ENCODE measurements around the gene HDAC11.

DNA sequence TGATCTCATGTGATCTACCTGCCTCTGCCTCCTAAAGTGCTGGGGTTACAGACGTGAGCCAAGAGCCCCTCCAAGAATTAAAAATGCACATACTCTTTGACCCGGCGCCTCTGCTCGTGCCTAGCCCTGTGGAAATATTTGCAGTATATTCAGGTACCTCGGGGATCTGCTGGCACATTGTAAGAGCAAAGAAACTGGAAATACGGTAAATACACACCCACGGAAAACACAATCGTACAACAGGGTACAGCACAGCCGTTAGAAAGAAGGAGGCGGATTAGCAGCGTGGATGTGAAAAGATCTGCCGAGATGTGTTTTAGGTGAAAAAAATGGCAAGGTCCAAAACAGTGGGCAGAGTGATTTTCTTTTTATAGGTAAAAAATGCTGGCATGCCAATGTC is 6.1 kb upstream of the HDAC11 start:
- TF ChIP-seq, protein P1, sequence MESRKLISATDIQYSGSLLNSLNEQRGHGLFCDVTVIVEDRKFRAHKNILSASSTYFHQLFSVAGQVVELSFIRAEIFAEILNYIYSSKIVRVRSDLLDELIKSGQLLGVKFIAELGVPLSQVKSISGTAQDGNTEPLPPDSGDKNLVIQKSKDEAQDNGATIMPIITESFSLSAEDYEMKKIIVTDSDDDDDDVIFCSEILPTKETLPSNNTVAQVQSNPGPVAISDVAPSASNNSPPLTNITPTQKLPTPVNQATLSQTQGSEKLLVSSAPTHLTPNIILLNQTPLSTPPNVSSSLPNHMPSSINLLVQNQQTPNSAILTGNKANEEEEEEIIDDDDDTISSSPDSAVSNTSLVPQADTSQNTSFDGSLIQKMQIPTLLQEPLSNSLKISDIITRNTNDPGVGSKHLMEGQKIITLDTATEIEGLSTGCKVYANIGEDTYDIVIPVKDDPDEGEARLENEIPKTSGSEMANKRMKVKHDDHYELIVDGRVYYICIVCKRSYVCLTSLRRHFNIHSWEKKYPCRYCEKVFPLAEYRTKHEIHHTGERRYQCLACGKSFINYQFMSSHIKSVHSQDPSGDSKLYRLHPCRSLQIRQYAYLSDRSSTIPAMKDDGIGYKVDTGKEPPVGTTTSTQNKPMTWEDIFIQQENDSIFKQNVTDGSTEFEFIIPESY (CRISPR knock-in tag; IDR thresholded peaks at IDR 0.05) = no peak
- TF ChIP-seq SETDB1 (IDR thresholded peaks at IDR 0.05; ENCODE audit: low read length) (no peak), TRIM24 (IDR thresholded peaks at IDR 0.05) (no peak), HDAC2 (IDR thresholded peaks at IDR 0.05) (no peak), KHSRP (IDR thresholded peaks at IDR 0.05) (no peak), CHD1 (IDR thresholded peaks at IDR 0.05; ENCODE audit: low read length) (no peak), ZNF589 (CRISPR knock-in tag; IDR thresholded peaks at IDR 0.05; ENCODE audit: low read depth) (no peak), NBN (IDR thresholded peaks at IDR 0.05; ENCODE audit: low read depth) (no peak), POLR2A (conservative IDR thresholded peaks at IDR 0.05) (no peak), ZSCAN29 (IDR thresholded peaks at IDR 0.05) (no peak), GABPB1 (CRISPR knock-in tag; IDR thresholded peaks at IDR 0.05) (no peak), ZNF274 (IDR thresholded peaks at IDR 0.05; ENCODE audit: borderline replicate concordance, low read depth, low read length) (no peak)
- TF ChIP-seq, protein P2, sequence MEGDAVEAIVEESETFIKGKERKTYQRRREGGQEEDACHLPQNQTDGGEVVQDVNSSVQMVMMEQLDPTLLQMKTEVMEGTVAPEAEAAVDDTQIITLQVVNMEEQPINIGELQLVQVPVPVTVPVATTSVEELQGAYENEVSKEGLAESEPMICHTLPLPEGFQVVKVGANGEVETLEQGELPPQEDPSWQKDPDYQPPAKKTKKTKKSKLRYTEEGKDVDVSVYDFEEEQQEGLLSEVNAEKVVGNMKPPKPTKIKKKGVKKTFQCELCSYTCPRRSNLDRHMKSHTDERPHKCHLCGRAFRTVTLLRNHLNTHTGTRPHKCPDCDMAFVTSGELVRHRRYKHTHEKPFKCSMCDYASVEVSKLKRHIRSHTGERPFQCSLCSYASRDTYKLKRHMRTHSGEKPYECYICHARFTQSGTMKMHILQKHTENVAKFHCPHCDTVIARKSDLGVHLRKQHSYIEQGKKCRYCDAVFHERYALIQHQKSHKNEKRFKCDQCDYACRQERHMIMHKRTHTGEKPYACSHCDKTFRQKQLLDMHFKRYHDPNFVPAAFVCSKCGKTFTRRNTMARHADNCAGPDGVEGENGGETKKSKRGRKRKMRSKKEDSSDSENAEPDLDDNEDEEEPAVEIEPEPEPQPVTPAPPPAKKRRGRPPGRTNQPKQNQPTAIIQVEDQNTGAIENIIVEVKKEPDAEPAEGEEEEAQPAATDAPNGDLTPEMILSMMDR (IDR thresholded peaks at IDR 0.05 in 2 of 3, conservative IDR thresholded peaks at IDR 0.05 in 1 of 3; ENCODE audit: insufficient read depth in 2 of 3, low read depth in 1 of 3, low read length in 3 of 3) = no peak
- TF ChIP-seq, protein P3, sequence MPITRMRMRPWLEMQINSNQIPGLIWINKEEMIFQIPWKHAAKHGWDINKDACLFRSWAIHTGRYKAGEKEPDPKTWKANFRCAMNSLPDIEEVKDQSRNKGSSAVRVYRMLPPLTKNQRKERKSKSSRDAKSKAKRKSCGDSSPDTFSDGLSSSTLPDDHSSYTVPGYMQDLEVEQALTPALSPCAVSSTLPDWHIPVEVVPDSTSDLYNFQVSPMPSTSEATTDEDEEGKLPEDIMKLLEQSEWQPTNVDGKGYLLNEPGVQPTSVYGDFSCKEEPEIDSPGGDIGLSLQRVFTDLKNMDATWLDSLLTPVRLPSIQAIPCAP (CRISPR knock-in tag; IDR thresholded peaks at IDR 0.05; ENCODE audit: borderline replicate concordance) = no peak

Measured in K562 (cell line).